Measurements from ENCODE around the gene BCL6. TPM values are rescaled to one million over a fixed set of nuclear protein-coding genes. Genes with fewer than 3 reads are reported as not detected.

BCL6 gene
- total RNA-seq, 2 experiments from 2014 or later = 65.6 to 256 TPM

GRCh38 chr3:187725653-187726370 is 19.5 kb downstream of the BCL6 start:
- Histone ChIP-seq H3K4me1 (ENCODE audit: insufficient read depth, low read length, poor library complexity, severe bottlenecking) (no peaks in the 10 kb centered on the region), H3K36me3 (ENCODE audit: insufficient read depth, low read length) (peaks cover 99% of the 10 kb centered on the region), H3K9me2 (ENCODE audit: insufficient read depth, low read length) (no peaks in the 10 kb centered on the region), H3K9me3 (ENCODE audit: low read length) (no peaks in the 10 kb centered on the region), H3K27ac (ENCODE audit: low read depth, low read length, poor library complexity, severe bottlenecking) (no peak overlapping the region), H2AFZ (ENCODE audit: low read length) (no peak overlapping the region), H3K4me2 (ENCODE audit: low read length) (no peak overlapping the region), H3K79me2 (ENCODE audit: insufficient read depth, low read depth, low read length) (peaks cover 20% of the 10 kb centered on the region; the same call in 1 of the 2 replicates), H3K4me3 (ENCODE audit: low read depth, low read length, poor library complexity, severe bottlenecking) (no peak overlapping the region), H4K20me1 (ENCODE audit: insufficient read depth, low read length) (peaks cover 46% of the 10 kb centered on the region)
- intact Hi-C loops (cut with micrococcal nuclease; ENCODE audit: unreplicated experiment) = no loop called here
- ChIA-PET CTCF (ENCODE audit: unreplicated experiment) (interaction anchor here (0.5 to 1.0 kb wide), 2 partner anchors 15 to 73 kb away, joined by 3 read pairs; no protein-coding TSS in a partner anchor), POLR2A (interaction anchor here (1.2 kb wide), 1 partner anchor 12 kb away, joined by 3 read pairs; no protein-coding TSS in a partner anchor)
- TF ChIP-seq EZH2phosphoT487 (IDR thresholded peaks at IDR 0.05; ENCODE audit: borderline replicate concordance, low read depth, low read length) (no peak), CTCF (conservative IDR thresholded peaks at IDR 0.05; ENCODE audit: low read length) (no peak)
- no TSS peak for BruUV-seq (replicated peaks)
- DNase-seq (ENCODE audit: low spot score) = no peak

DNA sequence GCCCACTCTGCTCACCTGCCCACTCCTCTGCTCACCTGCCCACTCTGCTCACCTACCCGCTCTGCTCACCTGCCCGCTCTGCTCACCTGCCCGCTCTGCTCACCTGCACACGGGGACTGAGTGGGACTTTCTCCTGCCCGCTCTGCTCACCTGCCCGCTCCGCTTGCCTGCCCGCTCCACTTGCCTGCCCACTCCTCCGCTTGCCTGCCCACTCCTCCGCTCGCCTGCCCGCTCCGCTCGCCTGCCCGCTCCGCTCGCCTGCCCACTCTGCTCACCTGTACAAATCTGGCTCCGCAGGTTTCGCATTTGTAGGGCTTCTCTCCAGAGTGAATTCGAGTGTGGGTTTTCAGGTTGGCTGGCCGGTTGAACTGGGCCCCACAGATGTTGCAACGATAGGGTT is 20.0 kb downstream of the BCL6 start:
- POLR2A ChIA-PET = no interaction called here
- Histone ChIP-seq H3K4me3 (ENCODE audit: low read depth, low read length, poor library complexity, severe bottlenecking) (no peak overlapping the region), H4K20me1 (ENCODE audit: insufficient read depth, low read length) (peaks cover 40% of the 10 kb centered on the region), H3K4me1 (ENCODE audit: insufficient read depth, low read length, poor library complexity, severe bottlenecking) (no peaks in the 10 kb centered on the region), H3K4me2 (ENCODE audit: low read length) (no peak overlapping the region), H3K9me2 (ENCODE audit: insufficient read depth, low read length) (no peaks in the 10 kb centered on the region), H3K27ac (ENCODE audit: low read depth, low read length, poor library complexity, severe bottlenecking) (no peak overlapping the region), H2AFZ (ENCODE audit: low read length) (no peak overlapping the region), H3K79me2 (ENCODE audit: insufficient read depth, low read depth, low read length) (peaks cover 16% of the 10 kb centered on the region; the same call in 1 of the 2 replicates), H3K9me3 (ENCODE audit: low read length) (no peaks in the 10 kb centered on the region), H3K36me3 (ENCODE audit: insufficient read depth, low read length) (peaks cover 99% of the 10 kb centered on the region)
- CTCF ChIA-PET (ENCODE audit: unreplicated experiment) = no interaction called here
- no TSS peak for BruUV-seq (replicated peaks)
- intact Hi-C loops (cut with micrococcal nuclease; ENCODE audit: unreplicated experiment) = no loop called here
- no peak for DNase-seq (ENCODE audit: low spot score)
- TF ChIP-seq CTCF (conservative IDR thresholded peaks at IDR 0.05; ENCODE audit: low read length) = no peak
- TF ChIP-seq EZH2phosphoT487 (IDR thresholded peaks at IDR 0.05; ENCODE audit: borderline replicate concordance, low read depth, low read length) = no peak

DNA sequence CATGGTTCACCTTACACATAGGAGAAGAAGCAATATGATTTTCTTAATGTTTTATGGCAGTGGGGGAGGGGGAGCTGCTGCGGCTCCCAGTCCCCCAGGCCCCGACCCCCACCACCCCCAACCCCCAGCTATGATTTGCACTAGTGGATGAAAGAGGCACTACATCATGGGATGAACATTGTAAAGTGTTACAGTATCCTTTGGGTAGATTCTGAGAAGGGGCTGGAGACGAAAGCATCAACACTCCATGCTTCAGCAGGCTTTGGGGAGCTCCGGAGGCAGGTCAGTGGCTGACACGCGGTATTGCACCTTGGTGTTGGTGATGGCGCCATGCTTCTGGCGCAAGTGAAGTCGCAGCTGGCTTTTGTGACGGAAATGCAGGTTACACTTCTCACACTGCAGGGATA is 23.1 kb downstream of the BCL6 start:
- CTCF ChIA-PET (ENCODE audit: unreplicated experiment) = no interaction called here
- intact Hi-C loops (cut with micrococcal nuclease; ENCODE audit: unreplicated experiment) = no loop called here
- H3K36me3 ChIP-seq (ENCODE audit: insufficient read depth, low read length) = peaks cover 73% of the 10 kb centered on the region
- no peak overlapping the region for H2AFZ ChIP-seq (ENCODE audit: low read length)
- H3K79me2 ChIP-seq (ENCODE audit: insufficient read depth, low read depth, low read length) = peaks cover 2% of the 10 kb centered on the region; the same call in 1 of the 2 replicates
- no peaks in the 10 kb centered on the region for H3K9me3 ChIP-seq (ENCODE audit: low read length)
- no TSS peak for BruUV-seq (replicated peaks)
- H4K20me1 ChIP-seq (ENCODE audit: insufficient read depth, low read length) = peaks cover 20% of the 10 kb centered on the region; the same call in 1 of the 2 replicates
- POLR2A ChIA-PET = no interaction called here
- no peak for TF ChIP-seq EZH2phosphoT487 (IDR thresholded peaks at IDR 0.05; ENCODE audit: borderline replicate concordance, low read depth, low read length)
- TF ChIP-seq CTCF (conservative IDR thresholded peaks at IDR 0.05; ENCODE audit: low read length) = no peak
- H3K4me1 ChIP-seq (ENCODE audit: insufficient read depth, low read length, poor library complexity, severe bottlenecking) = no peaks in the 10 kb centered on the region
- H3K4me3 ChIP-seq (ENCODE audit: low read depth, low read length, poor library complexity, severe bottlenecking) = no peak overlapping the region
- H3K4me2 ChIP-seq (ENCODE audit: low read length) = no peak overlapping the region
- H3K9me2 ChIP-seq (ENCODE audit: insufficient read depth, low read length) = no peaks in the 10 kb centered on the region
- H3K27ac ChIP-seq (ENCODE audit: low read depth, low read length, poor library complexity, severe bottlenecking) = no peak overlapping the region
- DNase-seq (ENCODE audit: low spot score) = no peak

All from OCI-LY7 (cell line).